PC-3 (cell line): Measurements from ENCODE around the gene HSPB6.

Experiments used
- CTCF ChIP-seq: fragments of 300-600 bp; sonication (generic); conservative IDR thresholded peaks from 2 replicates; pipeline ENCODE4 v1.5.1; 2017; ENCODE audit warnings: antibody characterized with exemption, low read depth, mild to moderate bottlenecking, low read length
- EZH2 ChIP-seq: fragments of 300-600 bp; sonication (generic); IDR thresholded peaks from one replicate; pipeline ENCODE4 v1.6.1; 2017; ENCODE audit warnings: antibody characterized with exemption, mild to moderate bottlenecking, low read length; ENCODE audit not compliant: unreplicated experiment
- EZH2phosphoT487 ChIP-seq: fragments of 300-600 bp; sonication (generic); IDR thresholded peaks from 2 replicates; pipeline ENCODE4 v1.6.1; 2018; ENCODE audit warnings: mild to moderate bottlenecking, antibody characterized with exemption, low read length, borderline replicate concordance

GRCh38 chr19:35725216-35725861, 31.5 kb downstream of the HSPB6 start:
- TF ChIP-seq CTCF: no peak
- TF ChIP-seq EZH2phosphoT487: no peak
- TF ChIP-seq EZH2: no peak
